Measurements from ENCODE around the gene NCK2.

DNA sequence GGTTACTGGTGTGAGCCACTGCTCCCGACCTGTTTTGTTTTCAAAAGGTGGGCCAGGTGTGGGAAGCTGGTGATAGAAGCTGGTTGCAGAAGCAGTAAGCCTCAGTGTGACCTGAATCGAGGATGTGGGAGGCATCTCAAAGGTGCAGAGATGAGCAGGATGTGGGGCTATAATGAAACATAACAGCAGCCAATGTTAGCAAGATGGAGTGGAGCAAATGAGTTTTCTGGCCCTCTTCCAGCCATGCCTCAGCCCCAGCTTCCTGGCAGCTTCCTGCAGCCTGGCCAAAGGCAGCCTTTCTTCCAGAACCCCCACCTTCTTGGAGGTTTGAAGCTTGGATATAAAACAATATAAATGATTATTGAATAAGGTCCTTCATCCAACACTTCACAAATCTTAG is 184.8 kb downstream of the NCK2 start:
- TF ChIP-seq CEBPB (IDR thresholded peaks at IDR 0.05; ENCODE audit: low read depth) (no peak), CTCF (IDR thresholded peaks at IDR 0.05 in 2 of 3, conservative IDR thresholded peaks at IDR 0.05 in 1 of 3; ENCODE audit: borderline replicate concordance in 1 of 3, insufficient read depth in 1 of 3, low read depth in 2 of 3, low read length in 2 of 3) (no peak)
